SK-N-SH (cell line): Measurements from ENCODE around the gene CRMP1. TPM values are rescaled to one million over a fixed set of nuclear protein-coding genes. Genes with fewer than 3 reads are reported as not detected.

Source experiments
- CTCF ChIA-PET: fragments of 300-600, 350-600 bp; formaldehyde crosslinking; extraction: SDS; loops from one replicate; lab custom pipeline; 2021; lab: Yijun Ruan, JAX
- POLR2A ChIA-PET: fragments of 350-600 bp; sonication (Branson Sonifier 250); formaldehyde crosslinking; extraction: SDS; loops from one replicate; lab custom pipeline; 2020; ENCODE audit warnings: antibody characterized with exemption, inconsistent platforms; lab: Yijun Ruan, JAX
- DNase-seq: peaks from one replicate; pipeline ENCODE4 v3.0.0; 2012
- H2AFZ ChIP-seq: fragments of 200-600 bp; sonication (generic); 2 replicates; pipeline ENCODE4 v1.8.1; 2016; ENCODE audit warnings: antibody characterized with exemption, mild to moderate bottlenecking, low read depth
- H3F3A ChIP-seq: fragments of 200-600 bp; sonication (generic); replicated peaks from 2 replicates; pipeline ENCODE3; 2016; ENCODE audit warnings: antibody characterized with exemption, mild to moderate bottlenecking; ENCODE audit not compliant: insufficient read depth
- H3K27ac ChIP-seq, 2 experiments: fragments of 200-500 bp in 1 of 2; fragments of 200-600 bp in 1 of 2; sonication (Bioruptor generic) in 1 of 2; sonication (generic), shearing (Covaris generic) in 1 of 2; 2 replicates each; pipeline versions ENCODE4 v1.5.1 to v1.6.1; 2014 to 2016; ENCODE audit warnings: low read depth in 2 of 2, inconsistent platforms in 1 of 2, low read length in 1 of 2, mild to moderate bottlenecking in 1 of 2, mixed read lengths in 1 of 2
- H3K27me3 ChIP-seq: fragments of 200-600 bp; sonication (generic), shearing (Covaris generic); 2 replicates; pipeline ENCODE4 v1.6.1; 2016; ENCODE audit warnings: mixed run types; ENCODE audit not compliant: insufficient read depth
- H3K36me3 ChIP-seq, 2 experiments: fragments of 200-500 bp in 1 of 2; fragments of 200-600 bp in 1 of 2; sonication (Bioruptor generic) in 1 of 2; sonication (generic) in 1 of 2; replicated peaks in 1 of 2; 2 replicates each; pipeline versions ENCODE3 to v1.5.1; 2014 to 2016; ENCODE audit warnings: low read length in 1 of 2, mild to moderate bottlenecking in 1 of 2; ENCODE audit not compliant: insufficient read depth in 2 of 2, control insufficient read depth in 1 of 2
- H3K4me1 ChIP-seq, 2 experiments: fragments of 200-500 bp in 1 of 2; fragments of 200-600 bp in 1 of 2; sonication (Bioruptor generic) in 1 of 2; sonication (generic), shearing (Covaris generic) in 1 of 2; 2 replicates each; pipeline versions ENCODE4 v1.5.1 to v1.6.1; 2014 to 2016; ENCODE audit warnings: low read depth in 1 of 2, low read length in 1 of 2, mixed run types in 1 of 2; ENCODE audit not compliant: insufficient read depth in 2 of 2, control insufficient read depth in 1 of 2
- H3K4me2 ChIP-seq: fragments of 200-600 bp; sonication (generic), shearing (Covaris generic); 2 replicates; pipeline ENCODE4 v1.6.1; 2017; ENCODE audit warnings: mixed run types
- H3K4me3 ChIP-seq, 2 experiments: fragments of 200-500 bp in 1 of 2; fragments of 200-600 bp in 1 of 2; sonication (Bioruptor generic) in 1 of 2; sonication (generic), shearing (Covaris generic) in 1 of 2; 2 replicates each; pipeline versions ENCODE4 v1.5.1 to v1.8.1; 2014 to 2016; ENCODE audit warnings: low read depth in 2 of 2, inconsistent platforms in 1 of 2, low read length in 1 of 2, mild to moderate bottlenecking in 1 of 2, mixed read lengths in 1 of 2, moderate library complexity in 1 of 2
- H3K79me2 ChIP-seq: fragments of 200-600 bp; sonication (generic); 2 replicates; pipeline ENCODE4 v1.8.1; 2017; ENCODE audit warnings: mild to moderate bottlenecking; ENCODE audit not compliant: insufficient read depth
- H3K9ac ChIP-seq: fragments of 200-600 bp; sonication (generic); 2 replicates; pipeline ENCODE4 v1.6.1; 2017; ENCODE audit warnings: mixed run types
- H3K9me2 ChIP-seq: fragments of 200-600 bp; sonication (generic); 2 replicates; pipeline ENCODE4 v1.6.1; 2017; ENCODE audit warnings: mixed run types
- H3K9me3 ChIP-seq: fragments of 200-600 bp; sonication (generic); 2 replicates; pipeline ENCODE4 v1.6.1; 2017; ENCODE audit warnings: mixed run types, mild to moderate bottlenecking, moderate library complexity
- H4K20me1 ChIP-seq: fragments of 200-600 bp; sonication (generic); 2 replicates; pipeline ENCODE4 v1.6.1; 2017; ENCODE audit warnings: mild to moderate bottlenecking, mixed run types; ENCODE audit not compliant: insufficient read depth
- CHD2 ChIP-seq: fragments of 150-350 bp; IDR thresholded peaks from 2 replicates; pipeline ENCODE4 v1.6.1; 2018; ENCODE audit warnings: low read length; ENCODE audit not compliant: partially characterized antibody
- EP300 ChIP-seq, 2 experiments: IDR thresholded peaks; 2 replicates each; pipeline versions ENCODE4 v1.4.0 to v1.6.1; 2012; ENCODE audit warnings: borderline replicate concordance in 1 of 2, low read depth in 1 of 2, low read length in 1 of 2
- FOXJ3 ChIP-seq: sonication (generic); formaldehyde crosslinking; IDR thresholded peaks from 2 replicates; pipeline ENCODE4 v1.5.1; 2020; ENCODE audit warnings: mild to moderate bottlenecking, missing genetic modification reagents
- GABPA ChIP-seq: IDR thresholded peaks from 2 replicates; pipeline ENCODE4 v1.4.0; 2012; ENCODE audit warnings: low read depth, mild to moderate bottlenecking
- GATA2 ChIP-seq: sonication (generic); formaldehyde crosslinking; IDR thresholded peaks from 2 replicates; pipeline ENCODE4 v1.5.0; 2020; ENCODE audit warnings: mild to moderate bottlenecking, missing genetic modification reagents
- MXI1 ChIP-seq: IDR thresholded peaks from 2 replicates; pipeline ENCODE4 v1.6.1; 2012; ENCODE audit warnings: mild to moderate bottlenecking, low read depth, low read length, improper control_type of control experiment
- NFIC ChIP-seq: IDR thresholded peaks from 2 replicates; pipeline ENCODE4 v1.4.0; 2012; ENCODE audit warnings: borderline replicate concordance
- POLR2AphosphoS5 ChIP-seq: IDR thresholded peaks from 2 replicates; pipeline ENCODE4 v1.6.1; 2012; ENCODE audit warnings: low read depth, low read length
- RAD21 ChIP-seq: IDR thresholded peaks from 2 replicates; pipeline ENCODE4 v1.6.1; 2012; ENCODE audit warnings: mild to moderate bottlenecking, low read length
- RCOR1 ChIP-seq: fragments of 150-350 bp; IDR thresholded peaks from 2 replicates; pipeline ENCODE4 v1.6.1; 2017; ENCODE audit warnings: antibody characterized with exemption, low read length
- RXRA ChIP-seq: IDR thresholded peaks from 2 replicates; pipeline ENCODE4 v1.4.0; 2012; ENCODE audit warnings: low read depth, mild to moderate bottlenecking, borderline replicate concordance
- SMC3 ChIP-seq: IDR thresholded peaks from 2 replicates; pipeline ENCODE4 v1.6.1; 2012; ENCODE audit warnings: low read depth, low read length, improper control_type of control experiment
- TCF12 ChIP-seq: IDR thresholded peaks from 2 replicates; pipeline ENCODE4 v1.4.0; 2012
- YY1 ChIP-seq: IDR thresholded peaks from 2 replicates; pipeline ENCODE4 v1.4.0; 2012; ENCODE audit warnings: low read depth, mild to moderate bottlenecking
- WGBS: methylation state at CpG from one replicate; pipeline ENCODE4 v1.1.6; 2017; ENCODE audit warnings: low lambda C conversion rate; 5-methylcytosine and 5-hydroxymethylcytosine counted together
- polyA plus RNA-seq, 3 experiments: library from polyadenylated mRNA; depleted of rRNA; stranded (reverse); fragments of >200 nt; gene quantifications; 2 replicates each; pipeline ENCODE4 v1.2.3, GENCODE V29; 2012
- TF ChIP-seq, protein P1 (sequence below): IDR thresholded peaks from 2 replicates; pipeline ENCODE4 v1.4.0; 2012; ENCODE audit warnings: low read depth, borderline replicate concordance
- TF ChIP-seq, protein P2 (sequence below): IDR thresholded peaks from 2 replicates; pipeline ENCODE4 v1.4.0; 2012; ENCODE audit warnings: low read depth, borderline replicate concordance
- TF ChIP-seq, protein P3 (sequence below): fragments of 150-350 bp; IDR thresholded peaks from 2 replicates; pipeline ENCODE4 v1.6.1; 2017; ENCODE audit warnings: antibody characterized with exemption, low read length, low read depth, borderline replicate concordance
- TF ChIP-seq, protein P4 (sequence below): IDR thresholded peaks from 2 replicates; pipeline ENCODE4 v1.4.0; 2012; ENCODE audit warnings: low read depth

The CRMP1 gene
- polyA plus RNA-seq, 1 of the 3 experiments (the other 2 are of a cell fraction), result 3.4 TPM

DNA sequence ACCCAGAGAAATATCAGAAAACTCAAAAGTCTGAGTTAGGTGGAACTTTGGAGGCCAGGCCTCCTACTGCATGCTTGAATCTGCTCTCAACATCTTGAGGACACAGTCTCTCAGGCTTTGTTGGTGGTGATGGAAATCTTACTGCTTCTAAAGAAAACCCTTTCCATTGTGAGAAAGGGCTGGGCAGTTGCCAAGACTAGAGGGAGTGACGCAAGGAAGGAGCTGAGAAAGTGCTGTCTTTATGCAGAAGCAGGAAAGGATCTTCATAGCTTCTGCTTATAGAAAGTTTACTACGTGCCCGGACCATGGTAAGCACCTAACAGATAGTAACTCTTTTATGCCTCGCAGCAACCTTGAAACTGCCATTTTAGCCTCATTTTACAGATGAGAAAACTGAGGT, 2.4 kb upstream of the CRMP1 start:
- TF ChIP-seq, protein P1, sequence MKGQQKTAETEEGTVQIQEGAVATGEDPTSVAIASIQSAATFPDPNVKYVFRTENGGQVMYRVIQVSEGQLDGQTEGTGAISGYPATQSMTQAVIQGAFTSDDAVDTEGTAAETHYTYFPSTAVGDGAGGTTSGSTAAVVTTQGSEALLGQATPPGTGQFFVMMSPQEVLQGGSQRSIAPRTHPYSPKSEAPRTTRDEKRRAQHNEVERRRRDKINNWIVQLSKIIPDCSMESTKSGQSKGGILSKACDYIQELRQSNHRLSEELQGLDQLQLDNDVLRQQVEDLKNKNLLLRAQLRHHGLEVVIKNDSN, result no peak
- TF ChIP-seq POLR2AphosphoS5 (no peak), GABPA (no peak), RCOR1 (no peak), GATA2 (no peak), YY1 (no peak), NFIC (no peak), CHD2 (no peak), MXI1 (no peak), TCF12 (no peak), EP300 (IDR thresholded peaks at IDR 0.05; ENCODE audit: borderline replicate concordance in 1 of 2, low read depth in 1 of 2, low read length in 1 of 2) (no peak), RAD21 (no peak), RXRA (no peak), FOXJ3 (CRISPR knock-in tag) (no peak), SMC3 (no peak)
- TF ChIP-seq, protein P2, sequence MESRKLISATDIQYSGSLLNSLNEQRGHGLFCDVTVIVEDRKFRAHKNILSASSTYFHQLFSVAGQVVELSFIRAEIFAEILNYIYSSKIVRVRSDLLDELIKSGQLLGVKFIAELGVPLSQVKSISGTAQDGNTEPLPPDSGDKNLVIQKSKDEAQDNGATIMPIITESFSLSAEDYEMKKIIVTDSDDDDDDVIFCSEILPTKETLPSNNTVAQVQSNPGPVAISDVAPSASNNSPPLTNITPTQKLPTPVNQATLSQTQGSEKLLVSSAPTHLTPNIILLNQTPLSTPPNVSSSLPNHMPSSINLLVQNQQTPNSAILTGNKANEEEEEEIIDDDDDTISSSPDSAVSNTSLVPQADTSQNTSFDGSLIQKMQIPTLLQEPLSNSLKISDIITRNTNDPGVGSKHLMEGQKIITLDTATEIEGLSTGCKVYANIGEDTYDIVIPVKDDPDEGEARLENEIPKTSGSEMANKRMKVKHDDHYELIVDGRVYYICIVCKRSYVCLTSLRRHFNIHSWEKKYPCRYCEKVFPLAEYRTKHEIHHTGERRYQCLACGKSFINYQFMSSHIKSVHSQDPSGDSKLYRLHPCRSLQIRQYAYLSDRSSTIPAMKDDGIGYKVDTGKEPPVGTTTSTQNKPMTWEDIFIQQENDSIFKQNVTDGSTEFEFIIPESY, result no peak
- TF ChIP-seq, protein P3, sequence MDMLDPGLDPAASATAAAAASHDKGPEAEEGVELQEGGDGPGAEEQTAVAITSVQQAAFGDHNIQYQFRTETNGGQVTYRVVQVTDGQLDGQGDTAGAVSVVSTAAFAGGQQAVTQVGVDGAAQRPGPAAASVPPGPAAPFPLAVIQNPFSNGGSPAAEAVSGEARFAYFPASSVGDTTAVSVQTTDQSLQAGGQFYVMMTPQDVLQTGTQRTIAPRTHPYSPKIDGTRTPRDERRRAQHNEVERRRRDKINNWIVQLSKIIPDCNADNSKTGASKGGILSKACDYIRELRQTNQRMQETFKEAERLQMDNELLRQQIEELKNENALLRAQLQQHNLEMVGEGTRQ, result no peak
- TF ChIP-seq, protein P4, sequence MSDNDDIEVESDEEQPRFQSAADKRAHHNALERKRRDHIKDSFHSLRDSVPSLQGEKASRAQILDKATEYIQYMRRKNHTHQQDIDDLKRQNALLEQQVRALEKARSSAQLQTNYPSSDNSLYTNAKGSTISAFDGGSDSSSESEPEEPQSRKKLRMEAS, result no peak
- Histone ChIP-seq H3K4me2 (no peak overlapping the region), H2AFZ (no peak overlapping the region), H3K9me3 (no peaks in the 10 kb centered on the region), H3K27ac (no peak overlapping the region), H3K27me3 (peaks cover 16% of the 10 kb centered on the region; the same call in 1 of the 2 replicates), H3K9me2 (no peaks in the 10 kb centered on the region), H3K36me3 (no peaks in the 10 kb centered on the region), H3K9ac (no peak overlapping the region), H3F3A (no peaks in the 10 kb centered on the region), H3K4me1 (peaks cover 0 to 12% of the 10 kb centered on the region in 2 experiments; a peak in 1 of 4 replicates), H4K20me1 (no peaks in the 10 kb centered on the region), H3K4me3 (no peak overlapping the region), H3K79me2 (no peaks in the 10 kb centered on the region)
- WGBS, result 59% methylated on average over 4 of the region's 4 CpGs
- DNase-seq, result no peak
- ChIA-PET POLR2A (no interaction called here), CTCF (no interaction called here)
